Erythroblast (primary cell): ENCODE data around the gene VEGFC.

Experiments
- GATA1 ChIP-seq: IDR thresholded peaks from 2 replicates; pipeline ENCODE4 v1.6.1; 2011; ENCODE audit warnings: low read depth, mild to moderate bottlenecking, control low read depth, low read length, moderate library complexity
- POLR2A ChIP-seq: IDR thresholded peaks from 2 replicates; pipeline ENCODE4 v1.6.1; 2011; ENCODE audit warnings: mild to moderate bottlenecking, low read length

DNA sequence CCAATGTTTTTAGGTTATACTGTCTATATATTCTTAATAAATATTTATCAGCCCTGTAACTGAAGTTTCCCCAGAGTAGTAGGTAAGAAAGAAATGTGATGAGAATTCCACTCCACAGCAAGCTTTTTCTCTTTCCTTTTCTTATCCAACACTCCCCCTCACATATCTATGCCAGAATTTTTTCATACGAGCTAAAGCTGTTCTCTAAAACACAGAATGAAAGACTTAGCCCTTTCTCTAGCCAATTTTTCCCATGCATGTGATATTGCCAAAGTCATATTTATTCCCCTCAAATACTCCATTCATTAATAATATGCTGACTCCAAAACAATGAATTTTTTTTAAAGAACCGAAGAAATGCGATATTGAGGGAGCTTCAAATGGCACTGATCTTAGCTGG lies 32.3 kb downstream of the VEGFC start:
- no peak for TF ChIP-seq POLR2A
- no peak for TF ChIP-seq GATA1
